Adrenal gland (tissue), 12 donors: ENCODE measurements around the gene SCLY. TPM values are rescaled to one million over a fixed set of nuclear protein-coding genes. Genes with fewer than 3 reads are reported as not detected.
"Not testable (repeated sequence)": the region's sequence is repeated elsewhere in the genome, so short reads cannot be mapped to it uniquely, and the experiment has no call there.

ENCODE experiments used
- DNase-seq, 7 donors: peaks; one replicate each; pipeline ENCODE4 v3.0.0-alpha.2; 2019 to 2020
- H3K27ac ChIP-seq, 5 donors: fragments of 200-600 bp; sonication (generic) in 4 of 5; 1 replicate in 3 of 5; 2 replicates in 2 of 5; pipeline versions ENCODE4 v1.5.1 to v1.8.0; 2016 to 2020; ENCODE audit warnings: mild to moderate bottlenecking in 1 of 5
- H3K27me3 ChIP-seq: fragments of 200-600 bp; 2 replicates; pipeline ENCODE4 v1.8.0; 2021
- H3K36me3 ChIP-seq, 2 donors: fragments of 200-600 bp; replicated peaks in 1 of 2; 1 replicate in 1 of 2; 2 replicates in 1 of 2; pipeline versions ENCODE4 v1.5.1 to v1.8.0; 2018 to 2022
- H3K4me1 ChIP-seq, 2 donors: fragments of 200-600 bp; replicated peaks in 1 of 2; 1 replicate in 1 of 2; 2 replicates in 1 of 2; pipeline versions ENCODE4 v1.5.1 to v1.8.0; 2018 to 2021
- H3K4me3 ChIP-seq, 4 donors: fragments of 200-600 bp; sonication (generic) in 3 of 4; one replicate each; pipeline ENCODE4 v1.5.1; 2016 to 2018
- H3K9me3 ChIP-seq, 3 donors: fragments of 200-600 bp; sonication (generic) in 1 of 3; replicated peaks in 1 of 3; 1 replicate in 2 of 3; 2 replicates in 1 of 3; pipeline versions ENCODE4 v1.5.1 to v1.8.0; 2016 to 2021
- CTCF ChIP-seq, 6 experiments: fragments of 450-650 bp in 4 of 6; fragments of 200-600 bp in 2 of 6; sonication (generic) in 1 of 6; IDR thresholded peaks; 1 replicate in 5 of 6; 2 replicates in 1 of 6; pipeline versions ENCODE4 v1.5.1 to v1.8.0; 2016 to 2021; ENCODE audit warnings: antibody characterized with exemption in 6 of 6, mild to moderate bottlenecking in 2 of 6, moderate library complexity in 1 of 6
- POLR2A ChIP-seq, 2 donors: fragments of 450-650 bp; IDR thresholded peaks; one replicate each; pipeline ENCODE4 v1.6.1; 2017; ENCODE audit warnings: antibody characterized with exemption in 2 of 2, mild to moderate bottlenecking in 2 of 2, moderate library complexity in 1 of 2
- WGBS, 4 donors: extraction: QIAGEN DNeasy Blood & Tissue Kit in 2 of 4; methylation state at CpG; one replicate each; pipeline versions ENCODE4 v1.1.5 to v1.1.7; 2013 to 2017; 5-methylcytosine and 5-hydroxymethylcytosine counted together
- intact Hi-C, 2 donors: fragments of 100-400 bp; cut with DNase I; formaldehyde crosslinking; loops; one replicate each; pipeline versions ENCODE4 v1.14.1 to v1.15.0; 2022 to 2023
- polyA plus RNA-seq, 3 donors: library from polyadenylated mRNA; stranded (reverse); fragments of 200-250 nt in 2 of 3; fragments of 350-450 nt in 1 of 3; fragmentation: Illumina TruSeq in 1 of 3; extraction: RNeasy Lipid Tissue Mini Kit (QIAGEN cat#74804) in 1 of 3; gene quantifications; one replicate each; pipeline ENCODE4 v1.2.3, GENCODE V29; 2013 to 2014
- total RNA-seq, 9 donors: library from RNA; depleted of rRNA in 4 of 9; stranded (reverse); fragments of >200 nt in 4 of 9; fragments of 120-200 nt in 1 of 9; fragmentation: NEBNext Ultra II Directional in 1 of 9; extraction: Animal tissue kit (Norgen Biotek cat#: 25700) in 1 of 9; gene quantifications; one replicate each; pipeline versions ENCODE4 v1.1.0 to v1.2.4, GENCODE V29; 2013 to 2023
- donor health status: healthy with polysubstance abuse.
- donor health status: Bipolar disorder and iron deficiency.
- donor health status: DM: yes; HTN: yes; CAD: no.
- donor health status: DM: no; HTN: no; CAD: no.
- donor health status: DM: no; HTN: no; CAD: no.
- donor health status: DM: yes; HTN: yes; CAD: no.

Gene SCLY
- total and polyA plus RNA-seq, 12 donors: 2.4 to 11.0 (median 8.0) TPM

- no peaks in the 10 kb centered on the region for H3K27me3 ChIP-seq
- peaks cover 0 to 7% of the 10 kb centered on the region in 2 donors for H3K4me1 ChIP-seq
- peak in 1 of 7 donors; percentile 10 for DNase-seq
- WGBS, 4 donors: 86 to 93% (median 89%) methylated on average over 18 of the region's 18 CpGs
- no peak for TF ChIP-seq POLR2A (IDR thresholded peaks at IDR 0.05)
- H3K27ac ChIP-seq: no peak overlapping the region
- H3K4me3 ChIP-seq: no peak overlapping the region
- intact Hi-C loops: no loop called here
- no peaks in the 10 kb centered on the region for H3K9me3 ChIP-seq
- peaks cover 0 to 21% of the 10 kb centered on the region in 2 donors for H3K36me3 ChIP-seq
Measured at GRCh38 chr2:238065071-238065846, 4.5 kb downstream of the SCLY start.

- Histone ChIP-seq H3K27me3 (no peaks in the 10 kb centered on the region), H3K27ac (no peak overlapping the region), H3K4me3 (no peak overlapping the region), H3K36me3 (peaks cover 0 to 21% of the 10 kb centered on the region in 2 donors), H3K9me3 (no peaks in the 10 kb centered on the region), H3K4me1 (peaks cover 0 to 7% of the 10 kb centered on the region in 2 donors)
- TF ChIP-seq POLR2A (IDR thresholded peaks at IDR 0.05) (no peak), CTCF (IDR thresholded peaks at IDR 0.05) (no peak)
- 85 to 93% (median 88%) methylated on average over 9 of the region's 9 CpGs for WGBS, 4 donors
- DNase-seq: peak in 1 of 7 donors; percentile 46
- intact Hi-C loops: no loop called here
Measured at GRCh38 chr2:238066218-238066617, 5.4 kb downstream of the SCLY start.

DNA sequence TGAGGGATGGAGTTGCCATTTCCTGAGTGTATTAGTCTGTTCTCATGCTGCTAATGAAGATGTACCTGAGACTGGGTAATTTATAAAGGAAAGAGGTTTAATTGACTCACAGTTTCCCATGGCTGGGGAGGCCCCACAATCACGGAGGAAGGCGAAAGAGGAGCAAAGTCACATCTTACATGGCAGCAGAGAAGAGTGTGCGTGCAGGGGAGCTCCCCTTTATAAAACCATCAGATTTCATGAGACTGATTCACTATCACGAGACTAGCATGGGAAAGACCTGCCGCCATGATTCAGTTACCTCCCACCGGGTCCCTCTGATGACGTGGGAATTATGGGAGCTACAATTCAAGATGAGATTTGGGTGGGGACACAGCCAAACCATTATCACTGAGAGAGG, 5.9 kb downstream of the SCLY start:
- intact Hi-C loops, H3K27ac ChIP-seq, H3K27me3 ChIP-seq, H3K4me1 ChIP-seq, H3K4me3 ChIP-seq, H3K9me3 ChIP-seq: not testable (repeated sequence)
- H3K36me3 ChIP-seq: peaks cover 0 to 21% of the 10 kb centered on the region in 2 donors
- DNase-seq: peak in 1 of 7 donors; percentile 30
- WGBS, 4 donors: 95 to 98% (median 97%) methylated on average over 7 of the region's 7 CpGs

- no peak for DNase-seq
- TF ChIP-seq POLR2A (IDR thresholded peaks at IDR 0.05) (no peak), CTCF (IDR thresholded peaks at IDR 0.05) (no peak)
- H3K36me3 ChIP-seq: peaks cover 0 to 21% of the 10 kb centered on the region in 2 donors
Measured at GRCh38 chr2:238067939-238068338, 7.1 kb downstream of the SCLY start.

GRCh38 chr2:238069021-238069709, 8.4 kb downstream of the SCLY start:
- H3K27me3 ChIP-seq: no peaks in the 10 kb centered on the region
- intact Hi-C loops: no loop called here
- no peak overlapping the region for H3K27ac ChIP-seq
- H3K36me3 ChIP-seq: peaks cover 0 to 21% of the 10 kb centered on the region in 2 donors
- no peaks in the 10 kb centered on the region for H3K9me3 ChIP-seq
- TF ChIP-seq CTCF (IDR thresholded peaks at IDR 0.05) (no peak), POLR2A (IDR thresholded peaks at IDR 0.05) (no peak)
- peak in 1 of 7 donors; percentile 15 for DNase-seq
- H3K4me1 ChIP-seq: no peaks in the 10 kb centered on the region
- H3K4me3 ChIP-seq: no peak overlapping the region
- 92 to 96% (median 93%) methylated on average over 5 to 10 of the region's 10 CpGs for WGBS, 4 donors

More at GRCh38 chr2:238067939-238068338, 7.1 kb downstream of the SCLY start:
- H3K4me1 ChIP-seq: no peaks in the 10 kb centered on the region
- H3K27ac ChIP-seq: no peak overlapping the region
- H3K27me3 ChIP-seq: no peaks in the 10 kb centered on the region
- intact Hi-C loops: no loop called here
- no peak overlapping the region for H3K4me3 ChIP-seq
- WGBS, 4 donors: 91 to 95% (median 93%) methylated on average over 7 of the region's 7 CpGs
- H3K9me3 ChIP-seq: no peaks in the 10 kb centered on the region
